Measurements from ENCODE around the gene RASGRF2. TPM values are rescaled to one million over a fixed set of nuclear protein-coding genes. Genes with fewer than 3 reads are reported as not detected.

The RASGRF2 gene
- total and polyA plus RNA-seq, 8 donors, result 1.1 to 2.7 (median 1.4) TPM

GRCh38 chr5:80988419-80988935 is 28.3 kb downstream of the RASGRF2 start:
- no peak for FAIRE-seq
- no peak overlapping the region for H3K4me3 ChIP-seq

GRCh38 chr5:80989883-80990282 is 29.7 kb downstream of the RASGRF2 start:
- 57 to 59% methylated on average over 3 of the region's 3 CpGs for WGBS, 2 donors
- intact Hi-C loops (cut with DNase I), result no loop called here
- DNase-seq, result no peak

More at GRCh38 chr5:80988419-80988935, 28.3 kb downstream of the RASGRF2 start:
- TF ChIP-seq, protein P1, sequence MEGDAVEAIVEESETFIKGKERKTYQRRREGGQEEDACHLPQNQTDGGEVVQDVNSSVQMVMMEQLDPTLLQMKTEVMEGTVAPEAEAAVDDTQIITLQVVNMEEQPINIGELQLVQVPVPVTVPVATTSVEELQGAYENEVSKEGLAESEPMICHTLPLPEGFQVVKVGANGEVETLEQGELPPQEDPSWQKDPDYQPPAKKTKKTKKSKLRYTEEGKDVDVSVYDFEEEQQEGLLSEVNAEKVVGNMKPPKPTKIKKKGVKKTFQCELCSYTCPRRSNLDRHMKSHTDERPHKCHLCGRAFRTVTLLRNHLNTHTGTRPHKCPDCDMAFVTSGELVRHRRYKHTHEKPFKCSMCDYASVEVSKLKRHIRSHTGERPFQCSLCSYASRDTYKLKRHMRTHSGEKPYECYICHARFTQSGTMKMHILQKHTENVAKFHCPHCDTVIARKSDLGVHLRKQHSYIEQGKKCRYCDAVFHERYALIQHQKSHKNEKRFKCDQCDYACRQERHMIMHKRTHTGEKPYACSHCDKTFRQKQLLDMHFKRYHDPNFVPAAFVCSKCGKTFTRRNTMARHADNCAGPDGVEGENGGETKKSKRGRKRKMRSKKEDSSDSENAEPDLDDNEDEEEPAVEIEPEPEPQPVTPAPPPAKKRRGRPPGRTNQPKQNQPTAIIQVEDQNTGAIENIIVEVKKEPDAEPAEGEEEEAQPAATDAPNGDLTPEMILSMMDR (IDR thresholded peaks at IDR 0.05), result no peak
- no peaks in the 10 kb centered on the region for H3K36me3 ChIP-seq
- H3K27me3 ChIP-seq, result no peaks in the 10 kb centered on the region
- intact Hi-C loops (cut with DNase I), result no loop called here
- no peak overlapping the region for H3K27ac ChIP-seq
- DNase-seq (no peak), ATAC-seq (peak in 2 of 4 donors; percentile 42 to 71)
- no peaks in the 10 kb centered on the region for H3K9me3 ChIP-seq
- no peaks in the 10 kb centered on the region for H3K4me1 ChIP-seq
- WGBS, 2 donors, result 38 to 60% methylated on average over 2 of the region's 2 CpGs

GRCh38 chr5:80990527-80990926 is 30.4 kb downstream of the RASGRF2 start:
- Histone ChIP-seq H3K9me3 (no peaks in the 10 kb centered on the region), H3K27ac (no peak overlapping the region), H3K27me3 (no peaks in the 10 kb centered on the region), H3K36me3 (no peaks in the 10 kb centered on the region), H3K4me3 (no peak overlapping the region), H3K4me1 (no peaks in the 10 kb centered on the region)
- DNase-seq, result no peak
- no peak for ATAC-seq
- no peak for FAIRE-seq
- intact Hi-C loops (cut with DNase I), result no loop called here
- TF ChIP-seq, protein P1 (IDR thresholded peaks at IDR 0.05), result no peak
- 67 to 73% methylated on average over 2 of the region's 2 CpGs for WGBS, 2 donors

More at GRCh38 chr5:80989883-80990282, 29.7 kb downstream of the RASGRF2 start:
- Histone ChIP-seq H3K36me3 (no peaks in the 10 kb centered on the region), H3K4me1 (no peaks in the 10 kb centered on the region), H3K27me3 (no peaks in the 10 kb centered on the region), H3K4me3 (no peak overlapping the region), H3K9me3 (no peaks in the 10 kb centered on the region), H3K27ac (no peak overlapping the region)
- TF ChIP-seq, protein P1 (IDR thresholded peaks at IDR 0.05), result no peak
- FAIRE-seq (no peak), ATAC-seq (peak in 2 of 4 donors; percentile 52 to 57)

DNA sequence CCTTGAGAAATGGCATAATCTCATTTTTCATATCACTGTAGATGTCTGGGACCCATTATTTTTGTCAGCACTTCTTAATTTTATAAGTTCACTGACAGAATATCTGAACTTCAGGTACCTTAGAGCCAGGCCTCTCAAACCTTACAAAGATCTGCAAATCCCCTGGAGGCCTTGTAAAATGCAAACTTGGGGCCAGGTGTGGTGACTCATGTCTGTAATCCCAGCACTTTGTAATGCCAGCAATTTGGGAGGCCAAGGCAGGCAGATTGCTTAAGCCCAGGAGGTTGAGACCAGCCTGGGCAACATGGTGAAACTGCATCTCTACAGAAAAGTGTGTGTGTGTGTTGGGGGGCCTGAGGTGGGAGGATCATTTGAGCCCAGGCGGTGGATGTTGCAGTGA is 30.8 kb downstream of the RASGRF2 start:
- TF ChIP-seq, protein P1 (IDR thresholded peaks at IDR 0.05), result no peak
- H3K9me3 ChIP-seq, result no peaks in the 10 kb centered on the region
- DNase-seq, result no peak
- intact Hi-C loops (cut with DNase I), result no loop called here
- 81 to 83% methylated on average over 1 of the region's 1 CpG for WGBS, 2 donors
- FAIRE-seq, result no peak
- H3K27ac ChIP-seq, result no peak overlapping the region
- H3K27me3 ChIP-seq, result no peaks in the 10 kb centered on the region
- H3K36me3 ChIP-seq, result no peaks in the 10 kb centered on the region
- no peak for ATAC-seq
- H3K4me3 ChIP-seq, result no peak overlapping the region
- no peaks in the 10 kb centered on the region for H3K4me1 ChIP-seq

- DNase-seq (no peak), FAIRE-seq (no peak), ATAC-seq (no peak)
- Histone ChIP-seq H3K27ac (no peak overlapping the region), H3K4me3 (no peak overlapping the region), H3K36me3 (no peaks in the 10 kb centered on the region), H3K4me1 (no peaks in the 10 kb centered on the region), H3K27me3 (no peaks in the 10 kb centered on the region), H3K9me3 (no peaks in the 10 kb centered on the region)
- WGBS, 2 donors, result 78 to 92% methylated on average over 2 of the region's 2 CpGs
- intact Hi-C loops (cut with DNase I), result no loop called here
- TF ChIP-seq, protein P1 (IDR thresholded peaks at IDR 0.05), result no peak
These were observed 35.7 kb downstream of the RASGRF2 start for GRCh38 chr5:80995908-80996307.
